Erythroblast (primary cell): ENCODE measurements around the gene SLC45A2.

Experiments used
- GATA1 ChIP-seq: IDR thresholded peaks from 2 replicates; pipeline ENCODE4 v1.6.1; 2011; ENCODE audit warnings: low read depth, mild to moderate bottlenecking, control low read depth, low read length, moderate library complexity
- POLR2A ChIP-seq: IDR thresholded peaks from 2 replicates; pipeline ENCODE4 v1.6.1; 2011; ENCODE audit warnings: mild to moderate bottlenecking, low read length

GRCh38 chr5:33980030-33980429 is 4.5 kb downstream of the SLC45A2 start:
- no peak for TF ChIP-seq POLR2A
- TF ChIP-seq GATA1, result no peak
